Fibroblast of lung (primary cell): ENCODE results near the gene MVP. TPM values are rescaled to one million over a fixed set of nuclear protein-coding genes. Genes with fewer than 3 reads are reported as not detected.

Experiments
- DNase-seq, 2 donors: peaks; one replicate each; pipeline versions ENCODE4 v3.0.0 to v3.0.0-alpha.2; 2010; ENCODE audit warnings: low read depth in 2 of 2
- H2AFZ ChIP-seq: 2 replicates; pipeline ENCODE4 v1.5.1; 2012; ENCODE audit warnings: low read length, control low read depth, inconsistent platforms
- H3K27ac ChIP-seq: 2 replicates; pipeline ENCODE4 v1.5.1; 2011; ENCODE audit warnings: low read length, control low read depth; ENCODE audit not compliant: insufficient read depth
- H3K27me3 ChIP-seq: 2 replicates; pipeline ENCODE4 v1.5.1; 2011; ENCODE audit warnings: mild to moderate bottlenecking, low read length; ENCODE audit not compliant: control insufficient read depth, insufficient read depth
- H3K36me3 ChIP-seq: 2 replicates; pipeline ENCODE4 v1.5.1; 2011; ENCODE audit warnings: low read length; ENCODE audit not compliant: control insufficient read depth, insufficient read depth
- H3K4me1 ChIP-seq: 2 replicates; pipeline ENCODE4 v1.5.1; 2011; ENCODE audit warnings: low read length; ENCODE audit not compliant: control insufficient read depth, insufficient read depth; ENCODE audit errors: extremely low read depth
- H3K4me2 ChIP-seq: 2 replicates; pipeline ENCODE4 v1.5.1; 2011; ENCODE audit warnings: low read length, control low read depth; ENCODE audit not compliant: insufficient read depth; ENCODE audit errors: extremely low read depth
- H3K4me3 ChIP-seq, 4 experiments: fragments of 200-600 bp in 1 of 4; sonication (generic) in 1 of 4; replicated peaks in 1 of 4; 2 replicates each; pipeline ENCODE4 v1.5.1; 2011 to 2016; ENCODE audit warnings: low read length in 4 of 4, low read depth in 3 of 4, mild to moderate bottlenecking in 3 of 4, control low read depth in 2 of 4, inconsistent platforms in 1 of 4, mixed read lengths in 1 of 4; ENCODE audit not compliant: insufficient read depth in 1 of 4; ENCODE audit errors: control extremely low read depth in 1 of 4
- H3K79me2 ChIP-seq: 2 replicates; pipeline ENCODE4 v1.5.1; 2012; ENCODE audit warnings: mild to moderate bottlenecking, low read length, inconsistent platforms; ENCODE audit not compliant: control insufficient read depth, insufficient read depth
- H3K9ac ChIP-seq: 2 replicates; pipeline ENCODE4 v1.5.1; 2011; ENCODE audit warnings: mild to moderate bottlenecking, low read length, control low read depth; ENCODE audit not compliant: insufficient read depth
- H3K9me3 ChIP-seq: 2 replicates; pipeline ENCODE4 v1.5.1; 2012; ENCODE audit warnings: low read depth, low read length; ENCODE audit not compliant: control insufficient read depth, insufficient read depth
- H4K20me1 ChIP-seq: 2 replicates; pipeline ENCODE4 v1.5.1; 2011; ENCODE audit warnings: low read length; ENCODE audit not compliant: control insufficient read depth, insufficient read depth; ENCODE audit errors: extremely low read depth
- EZH2 ChIP-seq: IDR thresholded peaks from 2 replicates; pipeline ENCODE4 v1.5.1; 2012; ENCODE audit warnings: low read length, control low read depth, mild to moderate bottlenecking; ENCODE audit errors: missing control alignments
- polyA plus RNA-seq, 2 donors: library from polyadenylated mRNA; depleted of rRNA in 1 of 2; stranded (reverse) in 1 of 2; unstranded in 1 of 2; fragments of >200 nt; gene quantifications; 2 replicates each; pipeline ENCODE4 v1.2.1, GENCODE V29; 2011 to 2012; ENCODE audit warnings: missing spikeins in 1 of 2
- total RNA-seq: library from RNA; depleted of rRNA; stranded (reverse); fragments of >200 nt; gene quantifications from 2 replicates; pipeline ENCODE4 v1.2.1, GENCODE V29; 2014
- TF ChIP-seq, protein P1 (sequence below), 2 donors: IDR thresholded peaks in 1 of 2; conservative IDR thresholded peaks in 1 of 2; 1 replicate in 1 of 2; 2 replicates in 1 of 2; pipeline ENCODE4 v1.5.1; 2011 to 2012; ENCODE audit warnings: low read length in 2 of 2, control low read depth in 1 of 2, inconsistent platforms in 1 of 2, low read depth in 1 of 2, mild to moderate bottlenecking in 1 of 2

The MVP gene
- total and polyA plus RNA-seq, 2 donors (not counting 1 experiment from before 2014, with no cell fraction given) = 208 to 518 TPM

DNA sequence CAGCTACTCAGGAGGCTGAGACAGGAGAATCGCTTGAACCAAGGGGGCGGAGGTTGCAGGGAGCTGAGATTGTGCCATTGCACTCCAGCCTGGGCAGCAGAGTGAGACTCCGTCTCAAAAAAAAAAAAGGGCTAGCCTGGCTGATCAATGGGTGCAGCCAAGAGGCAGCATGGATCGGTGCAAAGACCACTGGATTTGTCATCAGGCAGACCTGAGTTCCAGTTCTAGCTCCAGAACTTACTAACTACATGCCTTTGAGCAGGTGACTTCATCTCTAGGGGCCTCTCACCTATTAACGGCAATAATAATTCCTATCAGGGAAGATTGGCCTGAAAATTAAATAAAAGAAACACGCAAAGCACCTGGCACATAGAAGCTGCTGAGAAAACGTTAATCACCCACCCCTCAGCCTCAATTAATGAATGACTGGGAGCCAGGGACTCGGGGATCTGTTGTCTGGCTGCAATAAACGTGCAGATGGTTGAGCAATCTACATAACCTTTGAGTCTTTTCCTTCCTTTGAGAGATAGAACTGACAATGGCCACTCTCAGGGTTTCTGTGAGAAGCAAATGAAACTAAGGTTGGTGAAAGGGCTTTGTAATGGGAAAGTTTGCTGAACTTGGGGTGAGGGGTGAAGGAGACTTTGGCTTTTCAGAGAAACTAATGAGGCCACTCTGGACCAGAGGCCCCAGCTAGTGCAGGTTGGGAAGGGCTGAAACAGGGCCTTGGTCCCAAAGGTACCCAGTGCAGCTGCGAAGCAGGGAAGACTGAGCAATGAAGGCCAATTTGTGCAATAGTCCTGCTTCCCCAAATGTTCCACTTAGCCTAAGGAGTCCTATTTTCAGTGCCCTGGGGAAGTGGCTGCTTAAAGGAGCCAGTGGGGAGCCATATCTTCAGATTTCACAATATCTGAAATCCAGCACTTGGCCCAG, 71.5 kb downstream of the MVP start:
- no peak overlapping the region for H3K4me3 ChIP-seq
- H3K4me2 ChIP-seq = no peak overlapping the region
- H3K9me3 ChIP-seq = no peaks in the 10 kb centered on the region
- no peaks in the 10 kb centered on the region for H3K27me3 ChIP-seq
- no peaks in the 10 kb centered on the region for H3K4me1 ChIP-seq
- no peaks in the 10 kb centered on the region for H3K79me2 ChIP-seq
- H4K20me1 ChIP-seq = peaks cover 2% of the 10 kb centered on the region
- no peak overlapping the region for H3K9ac ChIP-seq
- no peak for TF ChIP-seq EZH2
- TF ChIP-seq, protein P1, sequence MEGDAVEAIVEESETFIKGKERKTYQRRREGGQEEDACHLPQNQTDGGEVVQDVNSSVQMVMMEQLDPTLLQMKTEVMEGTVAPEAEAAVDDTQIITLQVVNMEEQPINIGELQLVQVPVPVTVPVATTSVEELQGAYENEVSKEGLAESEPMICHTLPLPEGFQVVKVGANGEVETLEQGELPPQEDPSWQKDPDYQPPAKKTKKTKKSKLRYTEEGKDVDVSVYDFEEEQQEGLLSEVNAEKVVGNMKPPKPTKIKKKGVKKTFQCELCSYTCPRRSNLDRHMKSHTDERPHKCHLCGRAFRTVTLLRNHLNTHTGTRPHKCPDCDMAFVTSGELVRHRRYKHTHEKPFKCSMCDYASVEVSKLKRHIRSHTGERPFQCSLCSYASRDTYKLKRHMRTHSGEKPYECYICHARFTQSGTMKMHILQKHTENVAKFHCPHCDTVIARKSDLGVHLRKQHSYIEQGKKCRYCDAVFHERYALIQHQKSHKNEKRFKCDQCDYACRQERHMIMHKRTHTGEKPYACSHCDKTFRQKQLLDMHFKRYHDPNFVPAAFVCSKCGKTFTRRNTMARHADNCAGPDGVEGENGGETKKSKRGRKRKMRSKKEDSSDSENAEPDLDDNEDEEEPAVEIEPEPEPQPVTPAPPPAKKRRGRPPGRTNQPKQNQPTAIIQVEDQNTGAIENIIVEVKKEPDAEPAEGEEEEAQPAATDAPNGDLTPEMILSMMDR (conservative IDR thresholded peaks at IDR 0.05 in 1 of 2, IDR thresholded peaks at IDR 0.05 in 1 of 2; ENCODE audit: low read depth in 1 of 2, low read length in 2 of 2) = no peak
- no peak overlapping the region for H2AFZ ChIP-seq
- no peak for DNase-seq
- H3K27ac ChIP-seq = no peak overlapping the region
- H3K36me3 ChIP-seq = no peaks in the 10 kb centered on the region

DNA sequence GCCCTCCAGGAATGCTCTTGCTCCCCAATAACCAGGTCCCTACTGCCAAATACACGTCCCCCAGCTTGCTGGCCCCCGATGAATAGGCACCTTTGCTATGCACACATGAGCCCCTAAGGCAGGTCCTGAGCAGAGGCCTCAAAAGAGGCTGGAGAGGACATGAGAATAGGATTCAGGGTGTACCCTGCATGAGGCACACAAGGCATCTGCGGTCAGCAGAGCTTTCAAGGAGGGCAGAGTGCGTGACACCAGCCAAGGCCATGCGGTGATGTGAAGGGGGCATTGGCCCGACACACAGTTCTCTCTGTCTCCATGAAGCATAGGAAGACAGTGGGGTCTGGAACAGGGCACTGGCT, 72.2 kb downstream of the MVP start:
- H3K4me2 ChIP-seq = no peak overlapping the region
- no peaks in the 10 kb centered on the region for H3K36me3 ChIP-seq
- TF ChIP-seq, protein P1 (conservative IDR thresholded peaks at IDR 0.05 in 1 of 2, IDR thresholded peaks at IDR 0.05 in 1 of 2; ENCODE audit: low read depth in 1 of 2, low read length in 2 of 2) = no peak
- no peak for TF ChIP-seq EZH2
- no peak overlapping the region for H3K9ac ChIP-seq
- no peak for DNase-seq
- no peaks in the 10 kb centered on the region for H3K9me3 ChIP-seq
- H4K20me1 ChIP-seq = peaks cover 2% of the 10 kb centered on the region
- no peaks in the 10 kb centered on the region for H3K4me1 ChIP-seq
- no peak overlapping the region for H2AFZ ChIP-seq
- H3K27ac ChIP-seq = no peak overlapping the region
- no peaks in the 10 kb centered on the region for H3K79me2 ChIP-seq
- H3K4me3 ChIP-seq = no peak overlapping the region
- no peaks in the 10 kb centered on the region for H3K27me3 ChIP-seq

DNA sequence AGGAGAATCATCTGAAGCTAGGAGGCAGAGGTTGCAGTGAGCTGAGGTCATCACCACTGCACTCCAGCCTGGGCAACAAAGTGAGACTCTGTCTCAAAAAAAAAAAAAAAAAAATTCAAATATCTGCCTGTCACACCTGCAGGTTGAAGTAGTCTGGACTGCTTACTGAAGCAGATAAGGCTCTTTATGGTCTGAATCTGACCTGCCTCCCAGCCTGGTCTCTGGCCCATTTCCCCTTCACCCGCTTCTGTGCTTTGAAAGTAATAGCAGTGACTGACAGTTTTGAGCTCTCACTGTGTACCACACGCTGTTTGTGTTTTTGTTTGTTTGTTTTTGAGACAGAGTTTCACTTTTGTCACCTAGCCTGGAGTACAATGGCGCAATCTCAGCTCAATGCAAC, 73.3 kb downstream of the MVP start:
- H3K79me2 ChIP-seq = no peaks in the 10 kb centered on the region
- H2AFZ ChIP-seq = no peak overlapping the region
- no peak for DNase-seq
- no peak overlapping the region for H3K4me3 ChIP-seq
- H3K36me3 ChIP-seq = no peaks in the 10 kb centered on the region
- H3K27me3 ChIP-seq = peaks cover 9% of the 10 kb centered on the region
- H3K27ac ChIP-seq = no peak overlapping the region
- H3K9me3 ChIP-seq = no peaks in the 10 kb centered on the region
- no peaks in the 10 kb centered on the region for H3K4me1 ChIP-seq
- peaks cover 2% of the 10 kb centered on the region for H4K20me1 ChIP-seq
- H3K9ac ChIP-seq = no peak overlapping the region
- TF ChIP-seq, protein P1 (conservative IDR thresholded peaks at IDR 0.05 in 1 of 2, IDR thresholded peaks at IDR 0.05 in 1 of 2; ENCODE audit: low read depth in 1 of 2, low read length in 2 of 2) = no peak
- TF ChIP-seq EZH2 = no peak
- no peak overlapping the region for H3K4me2 ChIP-seq
